GM18858 (cell line): ENCODE results near the gene TXNDC11.
"Not testable (repeated sequence)": the region's sequence is repeated elsewhere in the genome, so short reads cannot be mapped to it uniquely, and the experiment has no call there.

ENCODE experiments used
- ATAC-seq: cut with Tn5 transposase; IDR thresholded peaks from one replicate; pipeline ENCODE4 v1.9.1; 2021; ENCODE audit not compliant: unreplicated experiment

TXNDC11 gene

GRCh38 chr16:11742536-11743307, at the start of gene TXNDC11:
Gene TXNDC11, minus strand, starts transcription at chr16:11742857. Its CDS starts 127 bp downstream, at chr16:11742730.
- ATAC-seq: peak; percentile 72

GRCh38 chr16:11791144-11791828, 48.6 kb upstream of the TXNDC11 start:
- ATAC-seq: no peak

GRCh38 chr16:11788914-11789313, 46.3 kb upstream of the TXNDC11 start:
- ATAC-seq: no peak

- not testable (repeated sequence) for ATAC-seq
Measured at GRCh38 chr16:11784980-11785599, 42.4 kb upstream of the TXNDC11 start.

GRCh38 chr16:11784381-11784780, 41.7 kb upstream of the TXNDC11 start:
- ATAC-seq: not testable (repeated sequence)

GRCh38 chr16:11784038-11784369, 41.3 kb upstream of the TXNDC11 start:
- no peak for ATAC-seq

GRCh38 chr16:11783319-11784037, 40.8 kb upstream of the TXNDC11 start:
- peak; percentile 43 for ATAC-seq

GRCh38 chr16:11781773-11782172, 39.1 kb upstream of the TXNDC11 start:
- ATAC-seq: no peak

- no peak for ATAC-seq
Measured at GRCh38 chr16:11780991-11781680, 38.5 kb upstream of the TXNDC11 start.

GRCh38 chr16:11779074-11779473, 36.4 kb upstream of the TXNDC11 start:
- no peak for ATAC-seq

- ATAC-seq: no peak
Measured at GRCh38 chr16:11774065-11774626, 31.5 kb upstream of the TXNDC11 start.

- ATAC-seq: no peak
Measured at GRCh38 chr16:11768849-11769248, 26.2 kb upstream of the TXNDC11 start.

GRCh38 chr16:11762431-11762830, 19.8 kb upstream of the TXNDC11 start:
- ATAC-seq: no peak

- no peak for ATAC-seq
Measured at GRCh38 chr16:11759997-11760396, 17.3 kb upstream of the TXNDC11 start.

GRCh38 chr16:11759163-11759834, 16.6 kb upstream of the TXNDC11 start:
- no peak for ATAC-seq

- no peak for ATAC-seq
Measured at GRCh38 chr16:11757671-11758545, 15.3 kb upstream of the TXNDC11 start.

- no peak for ATAC-seq
Measured at GRCh38 chr16:11756248-11756647, 13.6 kb upstream of the TXNDC11 start.

GRCh38 chr16:11755022-11755760, 12.5 kb upstream of the TXNDC11 start:
- no peak for ATAC-seq
